ENCODE data around the gene FCER2.

FCER2 gene

GRCh38 chr19:7701049-7701653 is 780 bp downstream of the FCER2 start:
- in situ Hi-C loops (cut with MboI; ENCODE audit: low sequenced_read_pairs), result no loop called here

GRCh38 chr19:7699417-7700401 is 2.2 kb downstream of the FCER2 start:
- H3K27me3 ChIP-seq (ENCODE audit: low read depth), result peaks cover 16% of the 10 kb centered on the region
- no peaks in the 10 kb centered on the region for H3K36me3 ChIP-seq (replicated peaks)
- no peaks in the 10 kb centered on the region for H3K9me3 ChIP-seq
- no peak overlapping the region for H3K4me3 ChIP-seq
- DNase-seq (ENCODE audit: low spot score in 2 of 2), result no peak
- H3K4me1 ChIP-seq, result no peaks in the 10 kb centered on the region
- in situ Hi-C loops (cut with MboI; ENCODE audit: low sequenced_read_pairs), result no loop called here

More at GRCh38 chr19:7701049-7701653, 780 bp downstream of the FCER2 start:
- Histone ChIP-seq H3K9me3 (no peaks in the 10 kb centered on the region), H3K27me3 (ENCODE audit: low read depth) (peaks cover 16% of the 10 kb centered on the region), H3K4me1 (no peaks in the 10 kb centered on the region), H3K4me3 (no peak overlapping the region), H3K36me3 (replicated peaks) (no peaks in the 10 kb centered on the region)
- DNase-seq (ENCODE audit: low spot score in 2 of 2), result no peak

- Histone ChIP-seq H3K27me3 (ENCODE audit: low read depth) (peaks cover 16% of the 10 kb centered on the region), H3K4me1 (no peaks in the 10 kb centered on the region), H3K4me3 (no peak overlapping the region), H3K36me3 (replicated peaks) (no peaks in the 10 kb centered on the region), H3K9me3 (no peaks in the 10 kb centered on the region)
- in situ Hi-C loops (cut with MboI; ENCODE audit: low sequenced_read_pairs), result no loop called here
- DNase-seq (ENCODE audit: low spot score in 2 of 2), result no peak
Observed at GRCh38 chr19:7699003-7699402, 2.9 kb downstream of the FCER2 start.

- Histone ChIP-seq H3K36me3 (replicated peaks) (no peaks in the 10 kb centered on the region), H3K4me1 (no peaks in the 10 kb centered on the region), H3K9me3 (no peaks in the 10 kb centered on the region), H3K4me3 (no peak overlapping the region), H3K27me3 (ENCODE audit: low read depth) (peaks cover 16% of the 10 kb centered on the region)
- no peak for DNase-seq (ENCODE audit: low spot score in 2 of 2)
- in situ Hi-C loops (cut with MboI; ENCODE audit: low sequenced_read_pairs), result no loop called here
Observed at GRCh38 chr19:7698583-7698982, 3.3 kb downstream of the FCER2 start.

- in situ Hi-C loops (cut with MboI; ENCODE audit: low sequenced_read_pairs), result no loop called here
- peaks cover 16% of the 10 kb centered on the region for H3K27me3 ChIP-seq (ENCODE audit: low read depth)
- no peaks in the 10 kb centered on the region for H3K9me3 ChIP-seq
- no peak for DNase-seq (ENCODE audit: low spot score in 2 of 2)
- no peak overlapping the region for H3K4me3 ChIP-seq
- no peaks in the 10 kb centered on the region for H3K4me1 ChIP-seq
- H3K36me3 ChIP-seq (replicated peaks), result no peaks in the 10 kb centered on the region
Observed at GRCh38 chr19:7697721-7698287, 4.1 kb downstream of the FCER2 start.

GRCh38 chr19:7694499-7694898 is 7.4 kb downstream of the FCER2 start:
- no peak overlapping the region for H3K4me3 ChIP-seq
- H3K9me3 ChIP-seq, result no peaks in the 10 kb centered on the region
- in situ Hi-C loops (cut with MboI; ENCODE audit: low sequenced_read_pairs), result no loop called here
- no peak for DNase-seq (ENCODE audit: low spot score in 2 of 2)
- H3K36me3 ChIP-seq (replicated peaks), result no peaks in the 10 kb centered on the region
- H3K4me1 ChIP-seq, result no peaks in the 10 kb centered on the region
- peaks cover 16% of the 10 kb centered on the region for H3K27me3 ChIP-seq (ENCODE audit: low read depth)

- in situ Hi-C loops (cut with MboI; ENCODE audit: low sequenced_read_pairs), result no loop called here
- Histone ChIP-seq H3K4me1 (no peaks in the 10 kb centered on the region), H3K27me3 (ENCODE audit: low read depth) (peaks cover 6% of the 10 kb centered on the region), H3K9me3 (no peaks in the 10 kb centered on the region), H3K4me3 (no peak overlapping the region), H3K36me3 (replicated peaks) (no peaks in the 10 kb centered on the region)
- DNase-seq (ENCODE audit: low spot score in 2 of 2), result no peak
Observed at GRCh38 chr19:7692417-7693088, 9.4 kb downstream of the FCER2 start.

GRCh38 chr19:7691497-7691896 is 10.4 kb downstream of the FCER2 start:
- DNase-seq (ENCODE audit: low spot score in 2 of 2), result no peak
- in situ Hi-C loops (cut with MboI; ENCODE audit: low sequenced_read_pairs), result no loop called here
- Histone ChIP-seq H3K4me1 (no peaks in the 10 kb centered on the region), H3K36me3 (replicated peaks) (no peaks in the 10 kb centered on the region), H3K4me3 (no peak overlapping the region), H3K27me3 (ENCODE audit: low read depth) (no peaks in the 10 kb centered on the region), H3K9me3 (no peaks in the 10 kb centered on the region)

GRCh38 chr19:7690779-7691258 is 11.1 kb downstream of the FCER2 start:
- no peak for DNase-seq (ENCODE audit: low spot score in 2 of 2)
- Histone ChIP-seq H3K27me3 (ENCODE audit: low read depth) (no peaks in the 10 kb centered on the region), H3K36me3 (replicated peaks) (no peaks in the 10 kb centered on the region)

GRCh38 chr19:7689165-7689564 is 12.8 kb downstream of the FCER2 start:
- H3K4me1 ChIP-seq, result no peaks in the 10 kb centered on the region
- H3K36me3 ChIP-seq (replicated peaks), result no peaks in the 10 kb centered on the region; the same call in 1 of the 2 replicates
- no peak overlapping the region for H3K4me3 ChIP-seq
- DNase-seq (ENCODE audit: low spot score in 2 of 2), result no peak
- in situ Hi-C loops (cut with MboI; ENCODE audit: low sequenced_read_pairs), result no loop called here
- no peaks in the 10 kb centered on the region for H3K27me3 ChIP-seq (ENCODE audit: low read depth)
- H3K9me3 ChIP-seq, result no peaks in the 10 kb centered on the region

More at GRCh38 chr19:7690779-7691258, 11.1 kb downstream of the FCER2 start:
- no peaks in the 10 kb centered on the region for H3K9me3 ChIP-seq
- H3K4me3 ChIP-seq, result no peak overlapping the region
- H3K4me1 ChIP-seq, result no peaks in the 10 kb centered on the region
- in situ Hi-C loops (cut with MboI; ENCODE audit: low sequenced_read_pairs), result no loop called here

- Histone ChIP-seq H3K4me1 (no peaks in the 10 kb centered on the region), H3K27me3 (ENCODE audit: low read depth) (no peaks in the 10 kb centered on the region), H3K36me3 (replicated peaks) (peaks cover 9% of the 10 kb centered on the region; the same call in 1 of the 2 replicates), H3K9me3 (no peaks in the 10 kb centered on the region), H3K4me3 (no peak overlapping the region)
- in situ Hi-C loops (cut with MboI; ENCODE audit: low sequenced_read_pairs), result no loop called here
- no peak for DNase-seq (ENCODE audit: low spot score in 2 of 2)
Observed at GRCh38 chr19:7687177-7687576, 14.8 kb downstream of the FCER2 start.

- DNase-seq (ENCODE audit: low spot score in 2 of 2), result peak in 1 of 2 experiments; percentile 39
- H3K4me3 ChIP-seq, result no peak overlapping the region
- in situ Hi-C loops (cut with MboI; ENCODE audit: low sequenced_read_pairs), result no loop called here
Observed at GRCh38 chr19:7685546-7686445, 16.1 kb downstream of the FCER2 start.

More at GRCh38 chr19:7685546-7686445, 16.1 kb downstream of the FCER2 start:
- Histone ChIP-seq H3K36me3 (replicated peaks) (peaks cover 12% of the 10 kb centered on the region), H3K9me3 (no peaks in the 10 kb centered on the region), H3K4me1 (no peaks in the 10 kb centered on the region), H3K27me3 (ENCODE audit: low read depth) (no peaks in the 10 kb centered on the region)
